HG03432 (cell line): ENCODE data around the gene AGPAT3.

ENCODE experiments used
- ATAC-seq: cut with Tn5 transposase; IDR thresholded peaks from one replicate; pipeline ENCODE4 v1.9.1; 2021; ENCODE audit warnings: mild to moderate bottlenecking, moderate library complexity; ENCODE audit not compliant: unreplicated experiment

AGPAT3 gene

GRCh38 chr21:43934716-43935705 is 70.0 kb downstream of the AGPAT3 start:
- ATAC-seq: no peak

GRCh38 chr21:43935711-43936110 is 70.7 kb downstream of the AGPAT3 start:
- no peak for ATAC-seq

- ATAC-seq: no peak
Measured at GRCh38 chr21:43936247-43936967, 71.4 kb downstream of the AGPAT3 start.

- no peak for ATAC-seq
Measured at GRCh38 chr21:43937051-43937832, 72.2 kb downstream of the AGPAT3 start.

- ATAC-seq: no peak
Measured at GRCh38 chr21:43937891-43938309, 72.9 kb downstream of the AGPAT3 start.

GRCh38 chr21:43938751-43939442 is 73.9 kb downstream of the AGPAT3 start:
- ATAC-seq: peak; percentile 79

GRCh38 chr21:43939443-43940328 is 74.7 kb downstream of the AGPAT3 start:
- no peak for ATAC-seq

GRCh38 chr21:43940329-43941050 is 75.5 kb downstream of the AGPAT3 start:
- ATAC-seq: no peak

GRCh38 chr21:43942201-43942600 is 77.2 kb downstream of the AGPAT3 start:
- ATAC-seq: no peak

- no peak for ATAC-seq
Measured at GRCh38 chr21:43942621-43943020, 77.6 kb downstream of the AGPAT3 start.

GRCh38 chr21:43943512-43944077 is 78.6 kb downstream of the AGPAT3 start:
- ATAC-seq: no peak

- ATAC-seq: no peak
Measured at GRCh38 chr21:43944078-43944633, 79.1 kb downstream of the AGPAT3 start.

- no peak for ATAC-seq
Measured at GRCh38 chr21:43944757-43945156, 79.7 kb downstream of the AGPAT3 start.

GRCh38 chr21:43948740-43949498 is 83.9 kb downstream of the AGPAT3 start:
- ATAC-seq: no peak

GRCh38 chr21:43949499-43950208 is 84.6 kb downstream of the AGPAT3 start:
- no peak for ATAC-seq

GRCh38 chr21:43950481-43950880 is 85.5 kb downstream of the AGPAT3 start:
- no peak for ATAC-seq

GRCh38 chr21:43950936-43951335 is 85.9 kb downstream of the AGPAT3 start:
- no peak for ATAC-seq
